Endothelial cell of umbilical vein (primary cell): ENCODE results near the gene KRTAP5-2. TPM values are rescaled to one million over a fixed set of nuclear protein-coding genes. Genes with fewer than 3 reads are reported as not detected.

ENCODE experiments used
- BruUV-seq: library from RNA; stranded (reverse); fragments of 400-500 nt; replicated peaks from 2 replicates; lab custom pipeline; 2021; lab: Mats Ljungman, UMichigan
- CTCF ChIA-PET: fragments of 300-600, 350-600 bp; sonication (Branson Sonifier 250); formaldehyde crosslinking; loops from one replicate; lab custom pipeline; 2021; ENCODE audit warnings: antibody characterized with exemption, inconsistent platforms; lab: Charles Lee
- POLR2A ChIA-PET: fragments of 300-600, 350-600 bp; sonication (Branson Sonifier 250); formaldehyde crosslinking; loops from one replicate; lab custom pipeline; 2021; ENCODE audit warnings: antibody characterized with exemption, inconsistent platforms; lab: Charles Lee
- DNase-seq: peaks from one replicate; pipeline ENCODE4 v3.0.0-alpha.2; 2011; ENCODE audit warnings: low read depth, low spot score
- FAIRE-seq: peaks from 2 replicates; lab custom pipeline; 2011; peaks lifted over from hg19 to GRCh38; lab: Jason Lieb, UNC
- H2AFZ ChIP-seq: 2 replicates; pipeline ENCODE4 v1.6.0; 2012; ENCODE audit warnings: low read depth, low read length, control low read depth, inconsistent platforms
- H3K27ac ChIP-seq: 2 replicates; pipeline ENCODE4 v1.5.1; 2011; ENCODE audit warnings: low read depth, mild to moderate bottlenecking, control low read depth, low read length, moderate library complexity; ENCODE audit not compliant: insufficient read depth
- H3K27me3 ChIP-seq, 2 experiments: 2 replicates each; pipeline versions ENCODE4 v1.6.0 to v1.6.1; 2011; ENCODE audit warnings: low read length in 2 of 2, mixed read lengths in 1 of 2; ENCODE audit not compliant: control insufficient read depth in 2 of 2, insufficient read depth in 2 of 2
- H3K36me3 ChIP-seq, 2 experiments: 2 replicates in 1 of 2; 3 replicates in 1 of 2; pipeline ENCODE4 v1.5.1; 2011; ENCODE audit warnings: low read length in 2 of 2, mild to moderate bottlenecking in 1 of 2, moderate library complexity in 1 of 2; ENCODE audit not compliant: control insufficient read depth in 2 of 2, insufficient read depth in 2 of 2; ENCODE audit errors: extremely low read depth in 1 of 2
- H3K4me1 ChIP-seq: 3 replicates; pipeline ENCODE4 v1.5.1; 2011; ENCODE audit warnings: mild to moderate bottlenecking, low read length; ENCODE audit not compliant: control insufficient read depth, insufficient read depth; ENCODE audit errors: extremely low read depth
- H3K4me2 ChIP-seq: 2 replicates; pipeline ENCODE4 v1.6.1; 2011; ENCODE audit warnings: low read length, control low read depth, mixed read lengths; ENCODE audit not compliant: insufficient read depth
- H3K4me3 ChIP-seq, 3 experiments: fragments of 200-600 bp in 1 of 3; sonication (generic), shearing (Covaris generic) in 1 of 3; replicated peaks in 1 of 3; 2 replicates each; pipeline ENCODE4 v1.5.1; 2011 to 2016; ENCODE audit warnings: control low read depth in 3 of 3, low read length in 3 of 3, mild to moderate bottlenecking in 2 of 3, inconsistent platforms in 1 of 3, low read depth in 1 of 3, moderate library complexity in 1 of 3; ENCODE audit not compliant: insufficient read depth in 1 of 3
- H3K79me2 ChIP-seq: 2 replicates; pipeline ENCODE4 v1.6.0; 2012; ENCODE audit warnings: low read length, inconsistent platforms; ENCODE audit not compliant: control insufficient read depth, insufficient read depth
- H3K9ac ChIP-seq: replicated peaks from 2 replicates; pipeline ENCODE3; 2011; ENCODE audit warnings: low read length, control low read depth; ENCODE audit not compliant: insufficient read depth; ENCODE audit errors: extremely low read depth
- H3K9me1 ChIP-seq: replicated peaks from 3 replicates; pipeline ENCODE4 v1.6.0; 2011; ENCODE audit warnings: mild to moderate bottlenecking, low read length; ENCODE audit not compliant: control insufficient read depth, insufficient read depth; ENCODE audit errors: extremely low read depth
- H3K9me3 ChIP-seq: replicated peaks from 2 replicates; pipeline ENCODE4 v1.5.1; 2012; ENCODE audit warnings: low read length, inconsistent platforms; ENCODE audit not compliant: control insufficient read depth, insufficient read depth
- H4K20me1 ChIP-seq: replicated peaks from 2 replicates; pipeline ENCODE3; 2011; ENCODE audit warnings: mild to moderate bottlenecking, low read length; ENCODE audit not compliant: control insufficient read depth, insufficient read depth; ENCODE audit errors: extremely low read depth
- EZH2 ChIP-seq: IDR thresholded peaks from 2 replicates; pipeline ENCODE4 v1.6.1; 2012; ENCODE audit warnings: borderline replicate concordance, low read depth, mild to moderate bottlenecking, moderate library complexity, low read length, inconsistent platforms; ENCODE audit not compliant: severe bottlenecking
- FOS ChIP-seq: IDR thresholded peaks from 2 replicates; pipeline ENCODE4 v1.6.1; 2011; ENCODE audit warnings: mild to moderate bottlenecking, low read length, moderate library complexity, borderline replicate concordance; ENCODE audit not compliant: insufficient read depth
- GATA2 ChIP-seq: IDR thresholded peaks from 2 replicates; pipeline ENCODE4 v1.7.0; 2011; ENCODE audit warnings: low read depth, mild to moderate bottlenecking, moderate library complexity, mixed read lengths, low read length; ENCODE audit not compliant: insufficient read length, insufficient read depth
- JUN ChIP-seq: IDR thresholded peaks from 2 replicates; pipeline ENCODE4 v1.6.1; 2011; ENCODE audit warnings: borderline replicate concordance, low read depth; ENCODE audit not compliant: insufficient read length, insufficient read depth
- MYC ChIP-seq: IDR thresholded peaks from one replicate; pipeline ENCODE4 v1.6.1; 2011; ENCODE audit warnings: mild to moderate bottlenecking, low read depth, low read length
- POLR2A ChIP-seq: IDR thresholded peaks from 2 replicates; pipeline ENCODE4 v1.6.1; 2012; ENCODE audit warnings: low read depth, mild to moderate bottlenecking, control low read depth, low read length
- POLR2AphosphoS5 ChIP-seq: IDR thresholded peaks from 2 replicates; pipeline ENCODE4 v1.6.1; 2012; ENCODE audit warnings: low read depth, mild to moderate bottlenecking, control low read depth, low read length, moderate library complexity; ENCODE audit not compliant: insufficient read depth
- dilution Hi-C: fragments of 300-500 bp; cut with MboI; formaldehyde crosslinking; loops from one replicate; pipeline ENCODE4 v1.15.0; 2019; ENCODE audit warnings: low sequenced_read_pairs; ENCODE audit not compliant: extremely low pct_ligation_motif_present
- intact Hi-C: fragments of 100-400 bp; cut with micrococcal nuclease; formaldehyde crosslinking; loops from one replicate; pipeline ENCODE4 v1.10.0; 2022
- polyA plus RNA-seq, 4 experiments: library from polyadenylated mRNA; depleted of rRNA in 3 of 4; stranded (reverse) in 3 of 4; unstranded in 1 of 4; fragments of >200 nt; gene quantifications; 2 replicates each; pipeline versions ENCODE4 v1.2.1 to v1.2.3, GENCODE V29; 2011 to 2012; ENCODE audit warnings: missing spikeins in 1 of 4
- total RNA-seq: library from RNA; stranded (reverse); gene quantifications from 2 replicates; pipeline ENCODE4 v1.2.3, GENCODE V29; 2021
- TF ChIP-seq, protein P1 (sequence below), 2 donors: IDR thresholded peaks; 1 replicate in 1 of 2; 2 replicates in 1 of 2; pipeline ENCODE4 v1.5.1; 2011; ENCODE audit warnings: low read length in 2 of 2, mild to moderate bottlenecking in 2 of 2, moderate library complexity in 2 of 2, control low read depth in 1 of 2, inconsistent platforms in 1 of 2, low read depth in 1 of 2; ENCODE audit not compliant: insufficient read depth in 1 of 2; ENCODE audit errors: extremely low read depth in 1 of 2
- TF ChIP-seq, protein P2 (sequence below): IDR thresholded peaks from 2 replicates; pipeline ENCODE4 v1.6.1; 2011; ENCODE audit not compliant: insufficient read depth, insufficient read length

The KRTAP5-2 gene
- total and polyA plus RNA-seq, 2 donors (not counting 3 experiments of a cell fraction or from before 2014, with no cell fraction given), result not detected

DNA sequence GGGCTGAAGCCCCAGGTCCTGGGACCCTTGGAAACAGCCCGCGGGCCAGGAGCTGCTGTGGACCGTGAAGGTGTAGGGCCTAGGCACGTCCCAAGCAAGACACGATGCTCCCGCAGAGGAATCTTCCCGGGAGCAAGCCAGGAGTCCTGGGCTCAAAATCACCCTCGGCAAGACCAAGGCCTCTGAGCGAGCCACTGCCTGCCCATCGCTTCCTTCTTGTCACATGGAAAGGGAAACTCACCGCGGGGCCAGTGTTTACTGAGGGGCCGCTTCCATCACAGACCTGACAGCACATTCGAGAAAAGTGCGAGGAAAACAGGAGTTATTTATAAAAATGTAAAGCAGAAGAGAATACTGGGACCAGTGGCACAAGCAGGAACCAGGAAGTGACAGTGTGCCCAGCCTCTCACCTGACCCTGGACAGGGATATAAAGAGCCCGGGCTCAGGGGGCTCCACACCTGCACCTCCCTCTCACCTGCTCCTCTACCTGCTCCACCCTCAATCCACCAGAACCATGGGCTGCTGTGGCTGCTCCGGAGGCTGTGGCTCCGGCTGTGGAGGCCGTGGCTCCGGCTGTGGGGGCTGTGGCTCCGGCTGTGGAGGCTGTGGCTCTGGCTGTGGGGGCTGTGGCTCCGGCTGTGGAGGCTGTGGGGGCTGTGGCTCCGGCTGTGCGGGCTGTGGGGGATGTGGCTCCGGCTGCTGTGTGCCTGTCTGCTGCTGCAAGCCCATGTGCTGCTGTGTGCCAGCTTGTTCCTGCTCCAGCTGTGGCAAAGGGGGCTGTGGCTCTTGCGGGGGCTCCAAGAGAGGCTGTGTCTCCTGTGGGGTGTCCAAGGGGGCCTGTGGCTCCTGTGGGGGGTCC is 31.5 kb upstream of the KRTAP5-2 start, which contains the start of gene KRTAP5-5:
Gene KRTAP5-5, plus strand, starts transcription at position 450 of the 860 bp plus-strand sequence. Its CDS starts 66 bp downstream, at position 516.
- Histone ChIP-seq H3K79me2 (no peaks in the 10 kb centered on the region), H3K4me1 (no peaks in the 10 kb centered on the region), H2AFZ (no peak within 1 kb of the TSS), H3K4me2 (no peak within 1 kb of the TSS), H3K27ac (no peak within 1 kb of the TSS), H3K4me3 (no peak within 1 kb of the TSS), H4K20me1 (no peaks in the 10 kb centered on the region), H3K36me3 (no peaks in the 10 kb centered on the region), H3K9me3 (no peaks in the 10 kb centered on the region), H3K9me1 (no peaks in the 10 kb centered on the region), H3K27me3 (peaks cover 0 to 8% of the 10 kb centered on the region in 2 experiments), H3K9ac (no peak within 1 kb of the TSS)
- POLR2A ChIA-PET, result no interaction called here
- no TSS peak for BruUV-seq
- dilution Hi-C loops, result no loop called here
- no peak for FAIRE-seq
- TF ChIP-seq FOS, result no peak
- TF ChIP-seq POLR2AphosphoS5, result no peak
- no peak for TF ChIP-seq MYC
- TF ChIP-seq POLR2A, result no peak
- no peak for TF ChIP-seq EZH2
- TF ChIP-seq, protein P1, sequence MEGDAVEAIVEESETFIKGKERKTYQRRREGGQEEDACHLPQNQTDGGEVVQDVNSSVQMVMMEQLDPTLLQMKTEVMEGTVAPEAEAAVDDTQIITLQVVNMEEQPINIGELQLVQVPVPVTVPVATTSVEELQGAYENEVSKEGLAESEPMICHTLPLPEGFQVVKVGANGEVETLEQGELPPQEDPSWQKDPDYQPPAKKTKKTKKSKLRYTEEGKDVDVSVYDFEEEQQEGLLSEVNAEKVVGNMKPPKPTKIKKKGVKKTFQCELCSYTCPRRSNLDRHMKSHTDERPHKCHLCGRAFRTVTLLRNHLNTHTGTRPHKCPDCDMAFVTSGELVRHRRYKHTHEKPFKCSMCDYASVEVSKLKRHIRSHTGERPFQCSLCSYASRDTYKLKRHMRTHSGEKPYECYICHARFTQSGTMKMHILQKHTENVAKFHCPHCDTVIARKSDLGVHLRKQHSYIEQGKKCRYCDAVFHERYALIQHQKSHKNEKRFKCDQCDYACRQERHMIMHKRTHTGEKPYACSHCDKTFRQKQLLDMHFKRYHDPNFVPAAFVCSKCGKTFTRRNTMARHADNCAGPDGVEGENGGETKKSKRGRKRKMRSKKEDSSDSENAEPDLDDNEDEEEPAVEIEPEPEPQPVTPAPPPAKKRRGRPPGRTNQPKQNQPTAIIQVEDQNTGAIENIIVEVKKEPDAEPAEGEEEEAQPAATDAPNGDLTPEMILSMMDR (IDR thresholded peaks at IDR 0.05; ENCODE audit: extremely low read depth in 1 of 2, insufficient read depth in 1 of 2, low read depth in 1 of 2, low read length in 2 of 2), result no peak
- no peak for TF ChIP-seq GATA2
- TF ChIP-seq, protein P2, sequence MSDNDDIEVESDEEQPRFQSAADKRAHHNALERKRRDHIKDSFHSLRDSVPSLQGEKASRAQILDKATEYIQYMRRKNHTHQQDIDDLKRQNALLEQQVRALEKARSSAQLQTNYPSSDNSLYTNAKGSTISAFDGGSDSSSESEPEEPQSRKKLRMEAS, result no peak
- no peak for TF ChIP-seq JUN
- no peak for DNase-seq
- intact Hi-C loops, result loop anchor here (1.0 to 2.0 kb wide), 2 partner anchors 35 to 83 kb away; no protein-coding TSS in a partner anchor
- CTCF ChIA-PET, result interaction anchor here (1.0 to 4.3 kb wide), 11 partner anchors 8 to 523 kb away, joined by 3 to 25 read pairs (median 9); no protein-coding TSS in a partner anchor
